ENCODE measurements around the gene GLYR1.

Gene GLYR1

GRCh38 chr16:4870138-4870671 is 23.1 kb upstream of the GLYR1 start:
- DNase-seq (ENCODE audit: extremely low spot score), result no peak
- POLR2A ChIA-PET, result interaction anchor here (1.0 kb wide), 1 partner anchor 15 kb away, joined by 4 read pairs; no protein-coding TSS in a partner anchor
- TF ChIP-seq, protein P1, sequence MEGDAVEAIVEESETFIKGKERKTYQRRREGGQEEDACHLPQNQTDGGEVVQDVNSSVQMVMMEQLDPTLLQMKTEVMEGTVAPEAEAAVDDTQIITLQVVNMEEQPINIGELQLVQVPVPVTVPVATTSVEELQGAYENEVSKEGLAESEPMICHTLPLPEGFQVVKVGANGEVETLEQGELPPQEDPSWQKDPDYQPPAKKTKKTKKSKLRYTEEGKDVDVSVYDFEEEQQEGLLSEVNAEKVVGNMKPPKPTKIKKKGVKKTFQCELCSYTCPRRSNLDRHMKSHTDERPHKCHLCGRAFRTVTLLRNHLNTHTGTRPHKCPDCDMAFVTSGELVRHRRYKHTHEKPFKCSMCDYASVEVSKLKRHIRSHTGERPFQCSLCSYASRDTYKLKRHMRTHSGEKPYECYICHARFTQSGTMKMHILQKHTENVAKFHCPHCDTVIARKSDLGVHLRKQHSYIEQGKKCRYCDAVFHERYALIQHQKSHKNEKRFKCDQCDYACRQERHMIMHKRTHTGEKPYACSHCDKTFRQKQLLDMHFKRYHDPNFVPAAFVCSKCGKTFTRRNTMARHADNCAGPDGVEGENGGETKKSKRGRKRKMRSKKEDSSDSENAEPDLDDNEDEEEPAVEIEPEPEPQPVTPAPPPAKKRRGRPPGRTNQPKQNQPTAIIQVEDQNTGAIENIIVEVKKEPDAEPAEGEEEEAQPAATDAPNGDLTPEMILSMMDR (IDR thresholded peaks at IDR 0.05; ENCODE audit: control extremely low read depth, extremely low read depth, low read depth, missing control alignments), result no peak
- CTCF ChIA-PET, result interaction anchor here (1.2 kb wide), 1 partner anchor 9 kb away, joined by 3 read pairs; no protein-coding TSS in a partner anchor

- TF ChIP-seq, protein P1 (IDR thresholded peaks at IDR 0.05; ENCODE audit: control extremely low read depth, extremely low read depth, low read depth, missing control alignments), result no peak
- CTCF ChIA-PET, result no interaction called here
- POLR2A ChIA-PET, result interaction anchor here (1.0 kb wide), 1 partner anchor 16 kb away, joined by 4 read pairs; no protein-coding TSS in a partner anchor
- DNase-seq (ENCODE audit: extremely low spot score), result no peak
These were observed 22.2 kb upstream of the GLYR1 start for GRCh38 chr16:4869147-4869805.

- CTCF ChIA-PET, result interaction anchor here (1.0 to 1.6 kb wide), 2 partner anchors 10 to 27 kb away, joined by 3 read pairs; no protein-coding TSS in a partner anchor
These were observed 21.4 kb upstream of the GLYR1 start for GRCh38 chr16:4868535-4868934.

GRCh38 chr16:4868026-4868425 is 20.9 kb upstream of the GLYR1 start:
- POLR2A ChIA-PET, result interaction anchor here (0.7 kb wide), 1 partner anchor 10 kb away, joined by 4 read pairs; no protein-coding TSS in a partner anchor
- no peak for DNase-seq (ENCODE audit: extremely low spot score)
- TF ChIP-seq, protein P1 (IDR thresholded peaks at IDR 0.05; ENCODE audit: control extremely low read depth, extremely low read depth, low read depth, missing control alignments), result no peak
- CTCF ChIA-PET, result interaction anchor here (0.8 to 1.6 kb wide), 3 partner anchors 9 to 218 kb away, joined by 3 read pairs; no protein-coding TSS in a partner anchor

More at GRCh38 chr16:4868535-4868934, 21.4 kb upstream of the GLYR1 start:
- TF ChIP-seq, protein P1 (IDR thresholded peaks at IDR 0.05; ENCODE audit: control extremely low read depth, extremely low read depth, low read depth, missing control alignments), result no peak
- no peak for DNase-seq (ENCODE audit: extremely low spot score)
- POLR2A ChIA-PET, result no interaction called here

GRCh38 chr16:4866586-4866985 is 19.5 kb upstream of the GLYR1 start:
- ChIA-PET POLR2A (no interaction called here), CTCF (interaction anchor here (1.0 to 1.8 kb wide), 2 partner anchors 11 to 37 kb away, joined by 3 to 4 read pairs; no protein-coding TSS in a partner anchor)
- no peak for DNase-seq (ENCODE audit: extremely low spot score)
- TF ChIP-seq, protein P1 (IDR thresholded peaks at IDR 0.05; ENCODE audit: control extremely low read depth, extremely low read depth, low read depth, missing control alignments), result no peak

- TF ChIP-seq, protein P1 (IDR thresholded peaks at IDR 0.05; ENCODE audit: control extremely low read depth, extremely low read depth, low read depth, missing control alignments), result no peak
- no peak for DNase-seq (ENCODE audit: extremely low spot score)
- POLR2A ChIA-PET, result no interaction called here
- CTCF ChIA-PET, result interaction anchor here (1.1 to 2.0 kb wide), 3 partner anchors 9 to 14 kb away, joined by 4 to 5 read pairs (median 4); no protein-coding TSS in a partner anchor
These were observed 18.3 kb upstream of the GLYR1 start for GRCh38 chr16:4865231-4865860.
